H1 (cell line): ENCODE results near the gene GRK7. TPM values are rescaled to one million over a fixed set of nuclear protein-coding genes. Genes with fewer than 3 reads are reported as not detected.

Source experiments
- CTCF ChIA-PET: fragments of 300-600 bp; sonication (Branson Sonifier 250); formaldehyde crosslinking; loops from one replicate; lab custom pipeline; 2021; ENCODE audit not compliant: partially characterized antibody; lab: Charles Lee
- POLR2A ChIA-PET: fragments of 300-600 bp; sonication (Branson Sonifier 250); formaldehyde crosslinking; loops from one replicate; lab custom pipeline; 2021; ENCODE audit warnings: inconsistent platforms; ENCODE audit not compliant: partially characterized antibody; lab: Charles Lee
- DNase-seq, 2 experiments: peaks; one replicate each; pipeline versions ENCODE4 v3.0.0 to v3.0.0-alpha.2; 2010 to 2022; ENCODE audit warnings: low spot score in 2 of 2, low read depth in 1 of 2, mixed read lengths in 1 of 2
- FAIRE-seq: peaks from 2 replicates; lab custom pipeline; 2011; peaks lifted over from hg19 to GRCh38; lab: Jason Lieb, UNC
- H2AFZ ChIP-seq: 2 replicates; pipeline ENCODE4 v1.8.1; 2012; ENCODE audit warnings: low read length, inconsistent platforms
- H2AK5ac ChIP-seq: 2 replicates; pipeline ENCODE4 v1.6.1; 2013; ENCODE audit warnings: low read depth, low read length
- H2BK120ac ChIP-seq: replicated peaks from 2 replicates; pipeline ENCODE3; 2013; ENCODE audit warnings: low read depth, low read length, inconsistent platforms
- H2BK12ac ChIP-seq: 2 replicates; pipeline ENCODE4 v1.6.1; 2013; ENCODE audit warnings: low read depth, low read length
- H2BK15ac ChIP-seq: 2 replicates; pipeline ENCODE4 v1.6.1; 2013; ENCODE audit warnings: low read length
- H2BK20ac ChIP-seq: 2 replicates; pipeline ENCODE4 v1.6.1; 2013; ENCODE audit warnings: low read length
- H2BK5ac ChIP-seq: 2 replicates; pipeline ENCODE4 v1.6.1; 2013; ENCODE audit warnings: low read depth, low read length
- H3K14ac ChIP-seq: 2 replicates; pipeline ENCODE4 v1.6.1; 2013; ENCODE audit warnings: inconsistent platforms; ENCODE audit not compliant: insufficient read length
- H3K18ac ChIP-seq: 2 replicates; pipeline ENCODE4 v1.6.1; 2013; ENCODE audit warnings: low read length; ENCODE audit errors: extremely low read depth
- H3K23ac ChIP-seq: 2 replicates; pipeline ENCODE4 v1.6.1; 2013; ENCODE audit warnings: inconsistent platforms; ENCODE audit not compliant: insufficient read length
- H3K23me2 ChIP-seq: 2 replicates; pipeline ENCODE4 v1.6.1; 2013; ENCODE audit warnings: low read depth, low read length
- H3K27ac ChIP-seq: 2 replicates; pipeline ENCODE4 v1.6.1; 2011; ENCODE audit warnings: low read depth, low read length, inconsistent platforms
- H3K27me3 ChIP-seq, 4 experiments: replicated peaks in 1 of 4; 1 replicate in 1 of 4; 2 replicates in 3 of 4; pipeline versions ENCODE4 v1.6.1 to v1.8.1; 2011 to 2013; ENCODE audit warnings: low read length in 3 of 4, mild to moderate bottlenecking in 3 of 4, inconsistent platforms in 2 of 4, mixed read lengths in 2 of 4, moderate library complexity in 1 of 4; ENCODE audit not compliant: control insufficient read depth in 3 of 4, insufficient read depth in 3 of 4; ENCODE audit errors: extremely low read depth in 1 of 4
- H3K36me3 ChIP-seq, 4 experiments: 2 replicates each; pipeline versions ENCODE4 v1.6.1 to v1.8.1; 2011 to 2013; ENCODE audit warnings: mild to moderate bottlenecking in 4 of 4, low read length in 3 of 4, moderate library complexity in 2 of 4, control low read depth in 1 of 4, inconsistent platforms in 1 of 4; ENCODE audit not compliant: insufficient read depth in 4 of 4, control insufficient read depth in 2 of 4
- H3K4ac ChIP-seq: replicated peaks from 2 replicates; pipeline ENCODE3; 2013; ENCODE audit warnings: low read length, low read depth, mixed read lengths, inconsistent platforms; ENCODE audit not compliant: insufficient read length
- H3K4me1 ChIP-seq, 4 experiments: replicated peaks in 1 of 4; 1 replicate in 1 of 4; 2 replicates in 3 of 4; pipeline versions ENCODE4 v1.6.1 to v1.8.1; 2011 to 2013; ENCODE audit warnings: low read length in 3 of 4, inconsistent platforms in 2 of 4, mixed read lengths in 1 of 4; ENCODE audit not compliant: insufficient read depth in 4 of 4, control insufficient read depth in 3 of 4
- H3K4me2 ChIP-seq, 2 experiments: 2 replicates each; pipeline versions ENCODE4 v1.6.1 to v1.8.1; 2011 to 2013; ENCODE audit warnings: low read depth in 2 of 2, low read length in 2 of 2, control low read depth in 1 of 2, inconsistent platforms in 1 of 2, mild to moderate bottlenecking in 1 of 2; ENCODE audit not compliant: insufficient read depth in 1 of 2
- H3K4me3 ChIP-seq, 4 experiments: fragments of 200-600, 300-600 bp in 1 of 4; sonication (generic), shearing (Covaris generic), sonication (Bioruptor Twin) in 1 of 4; 2 replicates each; pipeline versions ENCODE4 v1.5.1 to v1.8.1; 2011 to 2016; ENCODE audit warnings: low read length in 4 of 4, low read depth in 3 of 4, control low read depth in 2 of 4, inconsistent platforms in 2 of 4, mild to moderate bottlenecking in 2 of 4, mixed read lengths in 1 of 4, moderate library complexity in 1 of 4; ENCODE audit not compliant: insufficient read depth in 2 of 4; ENCODE audit errors: extremely low read depth in 1 of 4
- H3K56ac ChIP-seq: replicated peaks from 2 replicates; pipeline ENCODE3; 2013; ENCODE audit warnings: low read depth, mild to moderate bottlenecking, mixed read lengths, low read length, inconsistent platforms; ENCODE audit not compliant: insufficient read length
- H3K79me1 ChIP-seq: 2 replicates; pipeline ENCODE4 v1.6.1; 2013; ENCODE audit warnings: low read depth, low read length, control low read depth
- H3K79me2 ChIP-seq, 2 experiments: 2 replicates each; pipeline versions ENCODE4 v1.6.1 to v1.8.1; 2012 to 2013; ENCODE audit warnings: low read length in 2 of 2, mild to moderate bottlenecking in 2 of 2, inconsistent platforms in 1 of 2; ENCODE audit not compliant: insufficient read depth in 2 of 2, control insufficient read depth in 1 of 2
- H3K9ac ChIP-seq, 4 experiments: replicated peaks in 1 of 4; 1 replicate in 1 of 4; 2 replicates in 3 of 4; pipeline versions ENCODE4 v1.6.1 to v1.8.1; 2011 to 2013; ENCODE audit warnings: low read depth in 3 of 4, low read length in 3 of 4, control low read depth in 2 of 4, mild to moderate bottlenecking in 2 of 4, moderate library complexity in 2 of 4, inconsistent platforms in 1 of 4; ENCODE audit errors: extremely low read depth in 1 of 4
- H3K9me3 ChIP-seq, 2 experiments: 2 replicates each; pipeline versions ENCODE4 v1.6.1 to v1.8.1; 2012 to 2013; ENCODE audit warnings: mild to moderate bottlenecking in 2 of 2, moderate library complexity in 2 of 2, control low read depth in 1 of 2, inconsistent platforms in 1 of 2, low read depth in 1 of 2, low read length in 1 of 2, mixed read lengths in 1 of 2; ENCODE audit not compliant: insufficient read depth in 2 of 2
- H4K20me1 ChIP-seq, 2 experiments: replicated peaks in 1 of 2; 2 replicates each; pipeline versions ENCODE3 to v1.8.1; 2011 to 2013; ENCODE audit warnings: inconsistent platforms in 2 of 2, low read length in 2 of 2, mild to moderate bottlenecking in 1 of 2; ENCODE audit not compliant: insufficient read depth in 2 of 2, control insufficient read depth in 1 of 2
- H4K5ac ChIP-seq: 2 replicates; pipeline ENCODE4 v1.6.1; 2013; ENCODE audit warnings: low read length, low read depth, mixed read lengths, inconsistent platforms; ENCODE audit not compliant: insufficient read length
- H4K8ac ChIP-seq: 2 replicates; pipeline ENCODE4 v1.8.0; 2013; ENCODE audit warnings: mild to moderate bottlenecking, moderate library complexity, low read length, inconsistent platforms; ENCODE audit not compliant: insufficient read depth; ENCODE audit errors: extremely low read depth
- H4K91ac ChIP-seq: replicated peaks from 2 replicates; pipeline ENCODE3; 2013; ENCODE audit warnings: low read length, mixed read lengths, inconsistent platforms; ENCODE audit not compliant: insufficient read length
- ATF2 ChIP-seq: IDR thresholded peaks from 2 replicates; pipeline ENCODE4 v1.6.1; 2012; ENCODE audit warnings: low read length, inconsistent platforms
- BRCA1 ChIP-seq: IDR thresholded peaks from 2 replicates; pipeline ENCODE4 v1.6.1; 2012; ENCODE audit warnings: low read depth, low read length, improper control_type of control experiment
- SIX5 ChIP-seq: IDR thresholded peaks from 2 replicates; pipeline ENCODE4 v1.6.1; 2011; ENCODE audit warnings: mild to moderate bottlenecking, low read depth, low read length
- USF2 ChIP-seq: IDR thresholded peaks from 2 replicates; pipeline ENCODE4 v1.6.1; 2011; ENCODE audit warnings: low read length, improper control_type of control experiment
- WGBS, 2 experiments: shearing (Covaris generic) in 1 of 2; methylation state at CpG; one replicate each; pipeline versions ENCODE4 v1.1.6 to v1.1.7; 2013 to 2015; ENCODE audit warnings: low lambda C conversion rate in 2 of 2, mixed read lengths in 2 of 2, inconsistent platforms in 1 of 2, low coverage in 1 of 2, missing lambda C conversion rate in 1 of 2; ENCODE audit not compliant: insufficient replicate concordance in 2 of 2, insufficient coverage in 1 of 2, insufficient read length in 1 of 2; ENCODE audit errors: extremely low coverage in 1 of 2, missing lambda C conversion rate in 1 of 2; 5-methylcytosine and 5-hydroxymethylcytosine counted together
- polyA plus RNA-seq, 7 experiments: library from polyadenylated mRNA; depleted of rRNA in 3 of 7; stranded (reverse) in 5 of 7; unstranded in 2 of 7; fragments of >200 nt in 5 of 7; fragments of 200-250 nt in 2 of 7; gene quantifications; 1 replicate in 5 of 7; 2 replicates in 1 of 7; 4 replicates in 1 of 7; pipeline versions ENCODE4 v1.2.1 to v1.2.3, GENCODE V29; 2011 to 2013; ENCODE audit warnings: missing spikeins in 2 of 7, mixed read lengths in 2 of 7
- total RNA-seq: library from RNA; stranded (reverse); fragmentation: NEBNext Ultra II Directional; extraction: Animal tissue kit (Norgen Biotek cat#: 25700); gene quantifications from 2 replicates; pipeline ENCODE4 v1.2.1, GENCODE V29; 2021

GRK7 gene
- total and polyA plus RNA-seq, 2 of the 8 experiments (the other 6 are each of a cell fraction or from before 2014, with no cell fraction given), result not detected

GRCh38 chr3:141783632-141784031 lies 20.4 kb downstream of the GRK7 start:
- FAIRE-seq, result no peak
- Histone ChIP-seq H2BK15ac (no peak overlapping the region), H2BK20ac (no peak overlapping the region), H2AFZ (no peak overlapping the region), H3K27me3 (no peaks in the 10 kb centered on the region; a peak in 1 of 7 replicates), H3K4me1 (no peaks in the 10 kb centered on the region), H3K79me2 (no peaks in the 10 kb centered on the region), H3K79me1 (no peaks in the 10 kb centered on the region), H3K14ac (no peak overlapping the region), H4K20me1 (no peaks in the 10 kb centered on the region), H4K91ac (no peak overlapping the region), H3K23me2 (no peaks in the 10 kb centered on the region), H3K4me3 (no peak overlapping the region), H3K56ac (no peak overlapping the region), H3K18ac (no peak overlapping the region), H4K5ac (no peak overlapping the region), H2BK5ac (no peak overlapping the region), H2AK5ac (no peak overlapping the region), H3K27ac (no peak overlapping the region), H2BK12ac (0 out of 2 replicates have a peak overlapping the region, but pooled peaks have one; percentile 14), H3K23ac (no peak overlapping the region), H2BK120ac (no peak overlapping the region), H4K8ac (no peak overlapping the region), H3K9ac (no peak overlapping the region), H3K9me3 (no peaks in the 10 kb centered on the region), H3K36me3 (no peaks in the 10 kb centered on the region), H3K4me2 (no peak overlapping the region), H3K4ac (no peak overlapping the region)
- no peak for DNase-seq
- ChIA-PET POLR2A (interaction anchor here (0.7 kb wide), 1 partner anchor 9 kb away, joined by 3 read pairs; no protein-coding TSS in a partner anchor), CTCF (interaction anchor here (1.1 to 3.5 kb wide), 10 partner anchors 9 to 92 kb away, joined by 3 to 19 read pairs (median 5); partner anchors contain the start of gene GRK7)
- 91% methylated on average over 6 of the region's 6 CpGs; no CpG with 5 or more reads in 1 of the 2 experiments for WGBS, 2 experiments
- TF ChIP-seq SIX5, result no peak
- no peak for TF ChIP-seq USF2
- no peak for TF ChIP-seq ATF2
- TF ChIP-seq BRCA1, result no peak
